CD4-positive, alpha-beta T cell (primary cell): Measurements from ENCODE around the gene C11orf52. TPM values are rescaled to one million over a fixed set of nuclear protein-coding genes. Genes with fewer than 3 reads are reported as not detected.
A peak's percentile ranks its signal among the peaks of the same experiment; 100 is the strongest.

Experiments
- ATAC-seq: fragments of 200-7000 bp; cut with Tn5 transposase; one replicate; pipeline ENCODE4 v1.10.0; 2022; ENCODE audit warnings: mild to moderate bottlenecking; ENCODE audit not compliant: poor library complexity
- CTCF ChIA-PET: fragments of 350-600 bp; sonication (Branson Sonifier 250); formaldehyde crosslinking; loops from one replicate; lab custom pipeline; 2021; ENCODE audit warnings: antibody characterized with exemption, inconsistent platforms; lab: Charles Lee
- POLR2A ChIA-PET: fragments of 350-600 bp; sonication (Branson Sonifier 250); formaldehyde crosslinking; loops from one replicate; lab custom pipeline; 2021; ENCODE audit warnings: antibody characterized with exemption, inconsistent platforms; lab: Charles Lee
- DNase-seq, 14 experiments: peaks; one replicate each; pipeline ENCODE4 v3.0.0-alpha.2; 2013 to 2020; ENCODE audit warnings: mixed read lengths in 2 of 14
- H3K27ac ChIP-seq, 2 donors: one replicate each; pipeline versions ENCODE4 v1.5.1 to v1.7.0; 2013; ENCODE audit warnings: low read length in 2 of 2, low read depth in 1 of 2, mild to moderate bottlenecking in 1 of 2
- H3K27me3 ChIP-seq, 2 experiments: 1 replicate in 1 of 2; 2 replicates in 1 of 2; pipeline versions ENCODE4 v1.6.1 to v1.7.0; 2013; ENCODE audit warnings: low read length in 2 of 2, control low read depth in 1 of 2, mild to moderate bottlenecking in 1 of 2, moderate library complexity in 1 of 2; ENCODE audit not compliant: insufficient read depth in 2 of 2, control insufficient read depth in 1 of 2
- H3K36me3 ChIP-seq: one replicate; pipeline ENCODE4 v1.6.1; 2013; ENCODE audit warnings: low read length, control low read depth; ENCODE audit not compliant: insufficient read depth
- H3K4me1 ChIP-seq: one replicate; pipeline ENCODE4 v1.6.1; 2013; ENCODE audit warnings: low read length, control low read depth; ENCODE audit not compliant: insufficient read depth
- H3K4me3 ChIP-seq: one replicate; pipeline ENCODE4 v1.5.1; 2013; ENCODE audit warnings: mild to moderate bottlenecking, low read length, moderate library complexity
- H3K9me3 ChIP-seq, 2 experiments: 1 replicate in 1 of 2; 2 replicates in 1 of 2; pipeline versions ENCODE4 v1.6.1 to v1.7.0; 2013; ENCODE audit warnings: low read length in 2 of 2, mild to moderate bottlenecking in 2 of 2, control low read depth in 1 of 2, moderate library complexity in 1 of 2; ENCODE audit not compliant: control insufficient read depth in 1 of 2, insufficient read depth in 1 of 2
- H3K27ac Mint-ChIP-seq: one replicate; pipeline ENCODE4 v1.8.0; 2020; ENCODE audit warnings: mixed read lengths
- H3K27me3 Mint-ChIP-seq: one replicate; pipeline ENCODE4 v1.8.0; 2021; ENCODE audit warnings: mixed read lengths
- H3K36me3 Mint-ChIP-seq: one replicate; pipeline ENCODE4 v1.8.0; 2021; ENCODE audit warnings: low read depth, mixed read lengths
- H3K4me1 Mint-ChIP-seq: one replicate; pipeline ENCODE4 v1.8.0; 2021; ENCODE audit warnings: low read depth, mixed read lengths
- H3K4me3 Mint-ChIP-seq: one replicate; pipeline ENCODE4 v1.8.0; 2020; ENCODE audit warnings: mild to moderate bottlenecking, mixed read lengths
- H3K9me3 Mint-ChIP-seq: one replicate; pipeline ENCODE4 v1.8.0; 2020; ENCODE audit warnings: mixed read lengths
- intact Hi-C, 2 experiments: fragments of 100-400 bp; cut with DNase I in 1 of 2; cut with micrococcal nuclease in 1 of 2; formaldehyde crosslinking; loops; one replicate each; pipeline versions ENCODE4 v1.15.1 to v1.9.0; 2023 to 2025; cut with DNase I, micrococcal nuclease
- total RNA-seq, 174 experiments: library from RNA in 2 of 174; stranded (reverse) in 2 of 174; gene quantifications; one replicate each; pipeline ENCODE4 v1.2.3 and lab custom pipeline; 2021 to 2026
- TF ChIP-seq, protein P1 (sequence below): fragments of 200-600 bp; IDR thresholded peaks from one replicate; pipeline ENCODE4 v1.8.0; 2022; ENCODE audit warnings: antibody characterized with exemption, mild to moderate bottlenecking

C11orf52 gene
- total RNA-seq, 2 experiments from 2014 or later, result not detected

DNA sequence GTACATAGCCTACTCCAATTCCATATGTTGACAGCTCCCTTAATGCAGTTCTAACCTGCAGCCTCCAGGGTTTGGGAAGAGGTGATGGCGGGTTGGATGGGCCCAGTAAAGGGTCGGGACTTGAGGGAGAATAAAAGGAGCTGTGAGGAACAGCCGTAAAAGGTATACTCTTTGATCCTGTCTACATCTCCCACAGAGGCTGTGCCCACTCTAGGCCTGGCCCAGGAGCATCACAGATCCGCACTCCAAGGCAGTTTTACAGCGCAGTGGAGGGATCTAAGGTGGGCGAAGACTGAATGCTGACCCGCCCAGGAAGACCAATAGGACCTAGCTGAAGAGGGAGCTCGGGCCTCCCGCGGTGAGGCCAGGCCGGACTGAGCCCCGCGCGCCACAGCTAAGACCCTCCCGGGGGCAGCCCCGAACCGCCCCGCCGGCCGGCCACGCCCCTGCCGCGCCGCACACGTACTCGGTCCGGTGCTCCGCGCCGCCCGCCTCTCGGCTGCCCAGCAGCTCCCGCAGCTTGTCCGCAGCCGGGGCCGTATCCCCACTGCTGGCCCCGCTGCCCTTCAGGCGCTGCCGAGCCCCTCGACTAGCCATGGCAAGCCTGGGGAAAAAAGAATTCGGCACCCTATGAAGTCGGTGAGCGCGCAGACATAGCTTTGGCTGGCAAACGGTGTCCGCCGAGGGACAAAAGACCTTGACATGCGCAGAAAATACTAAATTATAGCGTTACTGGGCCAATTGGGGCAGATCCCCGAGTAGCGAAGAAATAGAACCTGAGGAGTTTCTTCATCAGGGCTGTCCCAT, 47.6 kb upstream of the C11orf52 start, which contains the start of gene ALG9:
Gene ALG9 (minus strand): TSS at position 696 of the 807 bp plus-strand sequence. CDS start 99 bp downstream, at position 597.
- H3K27me3 Mint-ChIP-seq, result no peaks in the 10 kb centered on the region
- ChIA-PET POLR2A (interaction anchor here (0.5 to 2.9 kb wide), 11 partner anchors 9 to 1442 kb away, joined by 3 to 26 read pairs (median 5); partner anchors contain the start of genes PPP2R1B, SDHD and TIMM8B), CTCF (interaction anchor here (1.0 to 1.6 kb wide), 7 partner anchors 9 to 284 kb away, joined by 3 to 6 read pairs (median 4); no protein-coding TSS in a partner anchor)
- intact Hi-C loops, result loop anchor here (1.0 to 5.0 kb wide), 4 partner anchors 8 to 1441 kb away; partner anchors contain the start of genes CFAP68 (in 1 of the 2), FDXACB1 (in 1 of the 2), PPP2R1B (in 1 of the 2) and TTC12 (in 1 of the 2)
- Histone ChIP-seq H3K4me3 (peak within 1 kb of the TSS; percentile 82), H3K36me3 (peaks cover 36% of the 10 kb centered on the region), H3K4me1 (peaks cover 19% of the 10 kb centered on the region), H3K27ac (peak within 1 kb of the TSS; percentile 83 to 84), H3K9me3 (no peaks in the 10 kb centered on the region), H3K27me3 (no peaks in the 10 kb centered on the region)
- TF ChIP-seq, protein P1, sequence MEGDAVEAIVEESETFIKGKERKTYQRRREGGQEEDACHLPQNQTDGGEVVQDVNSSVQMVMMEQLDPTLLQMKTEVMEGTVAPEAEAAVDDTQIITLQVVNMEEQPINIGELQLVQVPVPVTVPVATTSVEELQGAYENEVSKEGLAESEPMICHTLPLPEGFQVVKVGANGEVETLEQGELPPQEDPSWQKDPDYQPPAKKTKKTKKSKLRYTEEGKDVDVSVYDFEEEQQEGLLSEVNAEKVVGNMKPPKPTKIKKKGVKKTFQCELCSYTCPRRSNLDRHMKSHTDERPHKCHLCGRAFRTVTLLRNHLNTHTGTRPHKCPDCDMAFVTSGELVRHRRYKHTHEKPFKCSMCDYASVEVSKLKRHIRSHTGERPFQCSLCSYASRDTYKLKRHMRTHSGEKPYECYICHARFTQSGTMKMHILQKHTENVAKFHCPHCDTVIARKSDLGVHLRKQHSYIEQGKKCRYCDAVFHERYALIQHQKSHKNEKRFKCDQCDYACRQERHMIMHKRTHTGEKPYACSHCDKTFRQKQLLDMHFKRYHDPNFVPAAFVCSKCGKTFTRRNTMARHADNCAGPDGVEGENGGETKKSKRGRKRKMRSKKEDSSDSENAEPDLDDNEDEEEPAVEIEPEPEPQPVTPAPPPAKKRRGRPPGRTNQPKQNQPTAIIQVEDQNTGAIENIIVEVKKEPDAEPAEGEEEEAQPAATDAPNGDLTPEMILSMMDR, result peak; percentile 26
- peaks cover 47% of the 10 kb centered on the region for H3K36me3 Mint-ChIP-seq
- H3K4me3 Mint-ChIP-seq, result peak within 1 kb of the TSS; percentile 90
- peak within 1 kb of the TSS; percentile 93 for H3K27ac Mint-ChIP-seq
- DNase-seq (peak; percentile 82 to 92 (median 90)), ATAC-seq (peak; percentile 83)
- no peaks in the 10 kb centered on the region for H3K9me3 Mint-ChIP-seq
- peaks cover 35% of the 10 kb centered on the region for H3K4me1 Mint-ChIP-seq

- H3K9me3 Mint-ChIP-seq, result no peaks in the 10 kb centered on the region
- Histone ChIP-seq H3K36me3 (peaks cover 33% of the 10 kb centered on the region), H3K27me3 (no peaks in the 10 kb centered on the region), H3K9me3 (no peaks in the 10 kb centered on the region), H3K4me3 (peak overlapping the region; percentile 82), H3K4me1 (peaks cover 19% of the 10 kb centered on the region), H3K27ac (peak overlapping the region; percentile 83 to 84)
- ChIA-PET CTCF (interaction anchor here (1.0 to 1.6 kb wide), 6 partner anchors 10 to 285 kb away, joined by 3 to 6 read pairs (median 4); no protein-coding TSS in a partner anchor), POLR2A (interaction anchor here (0.6 to 2.9 kb wide), 10 partner anchors 8 to 1443 kb away, joined by 3 to 26 read pairs (median 6); partner anchors contain the start of genes PPP2R1B, SDHD and TIMM8B)
- H3K4me1 Mint-ChIP-seq, result peaks cover 35% of the 10 kb centered on the region
- DNase-seq (no peak), ATAC-seq (no peak)
- H3K27me3 Mint-ChIP-seq, result no peaks in the 10 kb centered on the region
- intact Hi-C loops, result loop anchor here (1.0 to 5.0 kb wide), 4 partner anchors 8 to 1441 kb away; partner anchors contain the start of genes CFAP68 (in 1 of the 2), FDXACB1 (in 1 of the 2), PPP2R1B (in 1 of the 2) and TTC12 (in 1 of the 2)
- peaks cover 41% of the 10 kb centered on the region for H3K36me3 Mint-ChIP-seq
- peak overlapping the region; percentile 93 for H3K27ac Mint-ChIP-seq
- TF ChIP-seq, protein P1, result no peak
- H3K4me3 Mint-ChIP-seq, result peak overlapping the region; percentile 90
Measured at GRCh38 chr11:111871693-111872161, 47.0 kb upstream of the C11orf52 start.

- peaks cover 14% of the 10 kb centered on the region for H3K36me3 ChIP-seq
- intact Hi-C loops, result loop anchor here (2.0 to 5.0 kb wide), 6 partner anchors 102 to 339 kb away; partner anchors contain the start of genes NKAPD1 (in 2 of the 2), PIH1D2 (in 2 of the 2) and DLAT (in 1 of the 2)
- no peaks in the 10 kb centered on the region for H3K27me3 Mint-ChIP-seq
- peaks cover 18% of the 10 kb centered on the region for H3K4me1 Mint-ChIP-seq
- H3K27ac ChIP-seq, result peak overlapping the region; percentile 97 to 99
- no peaks in the 10 kb centered on the region for H3K9me3 Mint-ChIP-seq
- POLR2A ChIA-PET, result interaction anchor here (4.3 kb wide), 1 partner anchor 48 kb away, joined by 44 read pairs; no protein-coding TSS in a partner anchor
- peaks cover 14% of the 10 kb centered on the region for H3K4me1 ChIP-seq
- H3K4me3 Mint-ChIP-seq, result peak overlapping the region; percentile 92
- CTCF ChIA-PET, result interaction anchor here (0.9 to 2.1 kb wide), 6 partner anchors 9 to 274 kb away, joined by 3 to 6 read pairs (median 3); no protein-coding TSS in a partner anchor
- DNase-seq (no peak), ATAC-seq (no peak)
- H3K27ac Mint-ChIP-seq, result peak overlapping the region; percentile 94
- H3K9me3 ChIP-seq, result no peaks in the 10 kb centered on the region
- TF ChIP-seq, protein P1, result no peak
- H3K4me3 ChIP-seq, result peak overlapping the region; percentile 76
- no peaks in the 10 kb centered on the region for H3K27me3 ChIP-seq
- H3K36me3 Mint-ChIP-seq, result peaks cover 32% of the 10 kb centered on the region
Measured at GRCh38 chr11:111878385-111878848, 40.3 kb upstream of the C11orf52 start.
